Measurements from ENCODE around the gene ROR1. TPM values are rescaled to one million over a fixed set of nuclear protein-coding genes. Genes with fewer than 3 reads are reported as not detected.
"Not testable (repeated sequence)": the region's sequence is repeated elsewhere in the genome, so short reads cannot be mapped to it uniquely, and the experiment has no call there.

Gene ROR1
- total and polyA plus RNA-seq, 3 experiments from 2014 or later = not detected

GRCh38 chr1:63799820-63800219 is 26.0 kb downstream of the ROR1 start:
- POLR2A ChIA-PET = no interaction called here
- H3K27ac ChIP-seq (ENCODE audit: low read depth, low read length) = no peak overlapping the region
- H3K9me3 Mint-ChIP-seq = no peaks in the 10 kb centered on the region
- no peak overlapping the region for H3K27ac Mint-ChIP-seq
- no peak overlapping the region for H3K4me3 ChIP-seq (ENCODE audit: low read length)
- CTCF ChIA-PET = no interaction called here
- H3K36me3 Mint-ChIP-seq = no peaks in the 10 kb centered on the region
- no peak for DNase-seq
- H3K27me3 Mint-ChIP-seq = peaks cover 5 to 20% of the 10 kb centered on the region in 2 donors
- no peaks in the 10 kb centered on the region for H3K9me3 ChIP-seq (ENCODE audit: low read length)
- H3K36me3 ChIP-seq (ENCODE audit: insufficient read depth, low read length) = no peaks in the 10 kb centered on the region
- H3K4me1 ChIP-seq (ENCODE audit: insufficient read depth, low read length) = no peaks in the 10 kb centered on the region
- no peaks in the 10 kb centered on the region for H3K4me1 Mint-ChIP-seq
- no peak overlapping the region for H3K4me3 Mint-ChIP-seq
- no peaks in the 10 kb centered on the region for H3K27me3 ChIP-seq (ENCODE audit: insufficient read depth, low read length, poor library complexity, severe bottlenecking)

- Mint-ChIP-seq H3K27me3 (peaks cover 5 to 19% of the 10 kb centered on the region in 2 donors), H3K36me3 (no peaks in the 10 kb centered on the region), H3K9me3 (no peaks in the 10 kb centered on the region), H3K4me3 (no peak overlapping the region), H3K4me1 (no peaks in the 10 kb centered on the region), H3K27ac (no peak overlapping the region)
- Histone ChIP-seq H3K4me1 (ENCODE audit: insufficient read depth, low read length) (no peaks in the 10 kb centered on the region), H3K4me3 (ENCODE audit: low read length) (no peak overlapping the region), H3K36me3 (ENCODE audit: insufficient read depth, low read length) (no peaks in the 10 kb centered on the region), H3K9me3 (ENCODE audit: low read length) (no peaks in the 10 kb centered on the region), H3K27ac (ENCODE audit: low read depth, low read length) (no peak overlapping the region), H3K27me3 (ENCODE audit: insufficient read depth, low read length, poor library complexity, severe bottlenecking) (no peaks in the 10 kb centered on the region)
- ChIA-PET CTCF (no interaction called here), POLR2A (no interaction called here)
- DNase-seq = no peak
These were observed 28.3 kb downstream of the ROR1 start for GRCh38 chr1:63802109-63802508.

GRCh38 chr1:63804829-63805484 is 31.1 kb downstream of the ROR1 start:
- no peaks in the 10 kb centered on the region for H3K9me3 ChIP-seq (ENCODE audit: low read length)
- no peak overlapping the region for H3K27ac ChIP-seq (ENCODE audit: low read depth, low read length)
- no peaks in the 10 kb centered on the region for H3K27me3 ChIP-seq (ENCODE audit: insufficient read depth, low read length, poor library complexity, severe bottlenecking)
- no peaks in the 10 kb centered on the region for H3K4me1 Mint-ChIP-seq
- POLR2A ChIA-PET = no interaction called here
- H3K36me3 Mint-ChIP-seq = no peaks in the 10 kb centered on the region
- H3K4me1 ChIP-seq (ENCODE audit: insufficient read depth, low read length) = no peaks in the 10 kb centered on the region
- no peak for DNase-seq
- no peaks in the 10 kb centered on the region for H3K36me3 ChIP-seq (ENCODE audit: insufficient read depth, low read length)
- no peaks in the 10 kb centered on the region for H3K9me3 Mint-ChIP-seq
- no peak overlapping the region for H3K4me3 ChIP-seq (ENCODE audit: low read length)
- peaks cover 3 to 9% of the 10 kb centered on the region in 2 donors for H3K27me3 Mint-ChIP-seq
- H3K27ac Mint-ChIP-seq = no peak overlapping the region
- H3K4me3 Mint-ChIP-seq = no peak overlapping the region
- CTCF ChIA-PET = no interaction called here

GRCh38 chr1:63807046-63807445 is 33.2 kb downstream of the ROR1 start:
- Mint-ChIP-seq H3K36me3 (no peaks in the 10 kb centered on the region), H3K9me3 (no peaks in the 10 kb centered on the region), H3K27ac (no peak overlapping the region), H3K27me3 (peaks cover 0 to 8% of the 10 kb centered on the region in 2 donors), H3K4me1 (no peaks in the 10 kb centered on the region), H3K4me3 (no peak overlapping the region)
- H3K9me3 ChIP-seq (ENCODE audit: low read length) = no peaks in the 10 kb centered on the region
- no peak for DNase-seq
- no peaks in the 10 kb centered on the region for H3K36me3 ChIP-seq (ENCODE audit: insufficient read depth, low read length)
- H3K4me3 ChIP-seq (ENCODE audit: low read length) = no peak overlapping the region
- no peaks in the 10 kb centered on the region for H3K27me3 ChIP-seq (ENCODE audit: insufficient read depth, low read length, poor library complexity, severe bottlenecking)
- H3K27ac ChIP-seq (ENCODE audit: low read depth, low read length) = no peak overlapping the region
- CTCF ChIA-PET = no interaction called here
- POLR2A ChIA-PET = no interaction called here
- H3K4me1 ChIP-seq (ENCODE audit: insufficient read depth, low read length) = no peaks in the 10 kb centered on the region

GRCh38 chr1:63810936-63811469 is 37.2 kb downstream of the ROR1 start:
- Histone ChIP-seq H3K27ac (ENCODE audit: low read depth, low read length) (no peak overlapping the region), H3K9me3 (ENCODE audit: low read length) (no peaks in the 10 kb centered on the region), H3K4me1 (ENCODE audit: insufficient read depth, low read length) (no peaks in the 10 kb centered on the region), H3K27me3 (ENCODE audit: insufficient read depth, low read length, poor library complexity, severe bottlenecking) (no peaks in the 10 kb centered on the region), H3K4me3 (ENCODE audit: low read length) (no peak overlapping the region), H3K36me3 (ENCODE audit: insufficient read depth, low read length) (no peaks in the 10 kb centered on the region)
- POLR2A ChIA-PET = no interaction called here
- DNase-seq = no peak
- no peak overlapping the region for H3K4me3 Mint-ChIP-seq
- H3K36me3 Mint-ChIP-seq = no peaks in the 10 kb centered on the region
- H3K9me3 Mint-ChIP-seq = no peaks in the 10 kb centered on the region
- peaks cover under 1 to 6% of the 10 kb centered on the region in 2 donors for H3K27me3 Mint-ChIP-seq
- no peaks in the 10 kb centered on the region for H3K4me1 Mint-ChIP-seq
- CTCF ChIA-PET = no interaction called here
- no peak overlapping the region for H3K27ac Mint-ChIP-seq

- Mint-ChIP-seq H3K27me3 (peaks cover 6 to 7% of the 10 kb centered on the region in 2 donors), H3K4me3 (no peak overlapping the region), H3K27ac (no peak overlapping the region), H3K4me1 (no peaks in the 10 kb centered on the region), H3K36me3 (no peaks in the 10 kb centered on the region), H3K9me3 (peaks cover 0 to 3% (median 0%) of the 10 kb centered on the region in 5 donors)
- Histone ChIP-seq H3K36me3 (ENCODE audit: insufficient read depth, low read length) (no peaks in the 10 kb centered on the region), H3K27me3 (ENCODE audit: insufficient read depth, low read length, poor library complexity, severe bottlenecking) (no peaks in the 10 kb centered on the region), H3K9me3 (ENCODE audit: low read length) (no peaks in the 10 kb centered on the region), H3K4me1 (ENCODE audit: insufficient read depth, low read length) (no peaks in the 10 kb centered on the region), H3K27ac (ENCODE audit: low read depth, low read length) (no peak overlapping the region), H3K4me3 (ENCODE audit: low read length) (no peak overlapping the region)
- ChIA-PET CTCF (no interaction called here), POLR2A (no interaction called here)
- no peak for DNase-seq
These were observed 38.4 kb downstream of the ROR1 start for GRCh38 chr1:63812071-63812700.

- no peaks in the 10 kb centered on the region for H3K4me1 Mint-ChIP-seq
- H3K4me3 Mint-ChIP-seq = no peak overlapping the region
- Histone ChIP-seq H3K9me3 (ENCODE audit: low read length) (no peaks in the 10 kb centered on the region), H3K27me3 (ENCODE audit: insufficient read depth, low read length, poor library complexity, severe bottlenecking) (no peaks in the 10 kb centered on the region), H3K27ac (ENCODE audit: low read depth, low read length) (no peak overlapping the region), H3K4me1 (ENCODE audit: insufficient read depth, low read length) (no peaks in the 10 kb centered on the region), H3K4me3 (ENCODE audit: low read length) (no peak overlapping the region), H3K36me3 (ENCODE audit: insufficient read depth, low read length) (no peaks in the 10 kb centered on the region)
- H3K9me3 Mint-ChIP-seq = peaks cover 0 to 6% (median 2%) of the 10 kb centered on the region in 5 donors
- POLR2A ChIA-PET = no interaction called here
- DNase-seq = no peak
- CTCF ChIA-PET = interaction anchor here (0.9 kb wide), 1 partner anchor 18 kb away, joined by 4 read pairs; no protein-coding TSS in a partner anchor
- peaks cover 7 to 9% of the 10 kb centered on the region in 2 donors for H3K27me3 Mint-ChIP-seq
- no peak overlapping the region for H3K27ac Mint-ChIP-seq
- no peaks in the 10 kb centered on the region for H3K36me3 Mint-ChIP-seq
These were observed 40.0 kb downstream of the ROR1 start for GRCh38 chr1:63813829-63814277.

- H3K4me3 Mint-ChIP-seq, CTCF ChIA-PET: not testable (repeated sequence)
These were observed 42.5 kb downstream of the ROR1 start for GRCh38 chr1:63816217-63816815.

More at GRCh38 chr1:63816217-63816815, 42.5 kb downstream of the ROR1 start:
- H3K27me3 ChIP-seq (ENCODE audit: insufficient read depth, low read length, poor library complexity, severe bottlenecking); H3K4me1 ChIP-seq (ENCODE audit: insufficient read depth, low read length); H3K27ac ChIP-seq (ENCODE audit: low read depth, low read length); H3K36me3 ChIP-seq (ENCODE audit: insufficient read depth, low read length); H3K4me3 ChIP-seq (ENCODE audit: low read length); H3K27ac Mint-ChIP-seq; H3K27me3 Mint-ChIP-seq; H3K36me3 Mint-ChIP-seq; DNase-seq; H3K9me3 Mint-ChIP-seq; H3K4me1 Mint-ChIP-seq; H3K9me3 ChIP-seq (ENCODE audit: low read length); POLR2A ChIA-PET: not testable (repeated sequence)

All from CD8-positive, alpha-beta memory T cell (primary cell).